Measurements from ENCODE around the gene SFSWAP.

Gene SFSWAP

DNA sequence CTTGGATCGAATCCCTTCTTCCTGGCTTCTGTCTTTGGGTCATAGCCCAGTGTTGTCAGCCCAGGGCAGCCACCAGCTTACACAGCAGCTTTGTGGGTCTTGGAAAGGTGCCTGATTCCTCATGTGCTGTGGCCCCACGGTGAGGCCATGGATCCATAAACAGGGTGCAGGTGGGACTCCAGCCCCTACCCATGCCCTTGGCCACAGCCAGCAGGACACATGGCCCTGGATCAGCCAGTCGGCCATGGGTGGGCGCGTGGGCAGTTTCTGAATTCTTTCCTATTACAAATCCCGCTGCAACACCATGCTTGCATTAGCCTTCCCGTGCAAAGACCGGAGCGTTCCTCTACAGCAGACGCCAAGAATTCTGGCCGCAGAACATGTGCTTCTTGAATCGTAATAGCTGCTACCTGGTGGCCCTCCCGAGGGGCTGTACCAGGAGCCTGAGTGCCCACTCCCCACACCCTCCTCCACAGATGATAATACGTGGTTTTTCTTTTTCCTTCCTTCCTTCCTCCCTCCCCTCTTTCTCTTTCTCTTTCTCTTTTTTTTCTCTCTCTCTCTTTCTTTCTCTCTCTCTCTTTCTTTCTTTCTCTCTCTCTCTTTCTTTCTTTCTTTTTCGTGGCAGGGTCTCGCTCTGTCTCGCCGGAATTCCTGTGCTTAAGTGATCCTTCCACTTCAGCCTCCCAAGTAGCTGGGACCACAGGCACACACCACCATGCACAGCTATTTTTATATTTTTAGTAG, 114.4 kb downstream of the SFSWAP start:
- DNase-seq: no peak

DNA sequence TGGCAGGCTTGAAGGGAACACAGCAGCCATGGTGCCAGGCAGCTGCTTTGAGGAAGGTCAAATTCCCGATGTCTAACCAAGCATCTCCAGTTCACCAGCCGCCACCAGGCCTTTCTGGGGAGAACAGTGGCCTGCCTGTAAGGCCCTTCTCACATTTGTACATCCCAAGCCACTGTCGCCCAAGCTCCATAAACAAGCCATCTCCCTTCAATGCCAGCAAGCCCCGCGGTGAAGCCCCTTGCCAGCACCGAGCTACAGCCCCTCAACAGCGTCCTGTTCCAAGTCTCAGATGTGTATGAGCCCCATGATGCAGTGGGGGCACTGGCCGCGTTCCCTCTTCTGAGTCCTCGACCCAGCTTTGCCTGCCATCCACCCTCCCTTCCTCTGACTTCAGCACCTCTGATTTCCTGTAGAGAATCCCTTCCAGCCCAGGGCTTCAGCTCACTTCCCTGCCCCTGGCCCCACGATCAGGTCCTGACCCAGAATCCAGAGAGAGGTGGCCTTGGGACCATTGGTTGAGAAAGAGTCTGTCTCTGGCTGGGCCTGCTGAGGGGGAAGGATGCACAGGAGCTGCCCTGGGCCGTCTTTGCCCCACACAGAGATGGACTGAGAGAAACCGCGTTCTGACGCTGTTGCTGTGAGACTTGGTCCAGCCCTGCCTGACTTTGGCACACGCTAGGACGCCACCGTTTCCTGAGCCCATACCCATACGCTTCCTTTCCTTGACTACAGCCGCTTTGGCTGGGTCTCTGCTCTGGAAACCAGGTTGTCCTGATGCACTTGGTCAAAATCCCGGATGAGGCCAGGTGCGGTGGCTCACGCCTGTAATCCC, 115.4 kb downstream of the SFSWAP start:
- no peak for DNase-seq

- peak; percentile 41 for DNase-seq
Observed at GRCh38 chr12:131827961-131828534, 117.2 kb downstream of the SFSWAP start, which contains the start of gene MMP17. MMP17 (plus strand) TSS chr12:131828393; CDS start chr12:131828495, 102 bp downstream.

DNA sequence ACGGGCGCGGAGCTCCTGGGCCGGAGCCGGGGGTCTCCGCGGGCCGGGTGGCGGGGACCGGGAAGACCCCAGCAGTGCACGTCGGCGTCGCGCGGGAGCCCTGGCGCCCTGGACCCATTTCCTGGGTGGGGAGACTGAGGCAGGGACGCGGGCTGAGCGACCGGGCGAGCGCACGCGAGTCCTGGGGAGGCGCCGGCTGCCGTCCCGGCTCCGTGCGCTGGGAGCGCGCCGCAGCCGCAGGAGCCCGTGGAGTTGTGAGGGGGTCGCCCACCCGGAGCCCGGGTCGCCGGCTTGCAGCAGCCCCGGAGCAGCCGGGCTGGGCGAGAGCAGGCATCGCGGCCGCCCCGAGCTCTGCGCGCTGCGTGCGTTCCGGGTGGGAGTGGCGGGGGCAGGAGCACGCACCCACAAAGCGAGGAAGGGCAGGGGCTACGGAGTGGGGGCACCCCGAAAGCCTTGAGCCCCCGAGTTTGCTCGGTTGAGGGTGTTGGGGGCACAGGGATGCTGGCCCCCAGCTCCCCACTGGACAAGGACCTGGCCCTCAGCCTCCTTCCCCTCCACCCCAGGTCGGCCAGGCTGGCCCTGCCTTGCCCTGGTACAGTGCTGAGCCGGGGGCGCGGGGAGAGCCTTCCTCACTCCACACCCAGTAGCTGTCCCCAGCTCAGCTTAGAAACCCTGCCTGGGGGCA, 117.9 kb downstream of the SFSWAP start:
- peak; percentile 15 for DNase-seq

DNA sequence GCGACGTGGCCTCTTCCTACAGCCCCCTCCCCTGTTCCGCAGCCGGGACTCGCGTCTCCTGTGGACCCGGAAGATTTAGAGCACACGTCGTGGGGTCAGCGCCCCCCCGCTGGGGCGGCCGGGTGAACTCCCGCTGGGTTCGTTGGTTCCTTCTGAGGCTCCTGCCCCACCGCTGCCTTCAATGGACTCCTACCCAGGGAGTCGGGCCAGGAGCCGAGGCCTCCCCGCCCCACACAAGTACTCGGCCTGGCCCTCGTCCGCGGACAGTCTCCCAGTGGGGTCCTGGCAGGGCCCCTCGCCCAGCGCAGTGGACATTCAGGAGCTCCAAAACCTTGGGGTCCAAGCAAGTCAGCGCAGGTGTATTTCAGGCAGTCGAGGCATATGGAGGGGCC, 118.5 kb downstream of the SFSWAP start:
- DNase-seq: no peak

- no peak for DNase-seq
Observed at GRCh38 chr12:131829791-131830334, 119.0 kb downstream of the SFSWAP start.

- peak; percentile 25 for DNase-seq
Observed at GRCh38 chr12:131830335-131830913, 119.5 kb downstream of the SFSWAP start.

GRCh38 chr12:131830914-131831571, 120.2 kb downstream of the SFSWAP start:
- peak; percentile 43 for DNase-seq

GRCh38 chr12:131831635-131832041, 120.7 kb downstream of the SFSWAP start:
- DNase-seq: no peak

DNA sequence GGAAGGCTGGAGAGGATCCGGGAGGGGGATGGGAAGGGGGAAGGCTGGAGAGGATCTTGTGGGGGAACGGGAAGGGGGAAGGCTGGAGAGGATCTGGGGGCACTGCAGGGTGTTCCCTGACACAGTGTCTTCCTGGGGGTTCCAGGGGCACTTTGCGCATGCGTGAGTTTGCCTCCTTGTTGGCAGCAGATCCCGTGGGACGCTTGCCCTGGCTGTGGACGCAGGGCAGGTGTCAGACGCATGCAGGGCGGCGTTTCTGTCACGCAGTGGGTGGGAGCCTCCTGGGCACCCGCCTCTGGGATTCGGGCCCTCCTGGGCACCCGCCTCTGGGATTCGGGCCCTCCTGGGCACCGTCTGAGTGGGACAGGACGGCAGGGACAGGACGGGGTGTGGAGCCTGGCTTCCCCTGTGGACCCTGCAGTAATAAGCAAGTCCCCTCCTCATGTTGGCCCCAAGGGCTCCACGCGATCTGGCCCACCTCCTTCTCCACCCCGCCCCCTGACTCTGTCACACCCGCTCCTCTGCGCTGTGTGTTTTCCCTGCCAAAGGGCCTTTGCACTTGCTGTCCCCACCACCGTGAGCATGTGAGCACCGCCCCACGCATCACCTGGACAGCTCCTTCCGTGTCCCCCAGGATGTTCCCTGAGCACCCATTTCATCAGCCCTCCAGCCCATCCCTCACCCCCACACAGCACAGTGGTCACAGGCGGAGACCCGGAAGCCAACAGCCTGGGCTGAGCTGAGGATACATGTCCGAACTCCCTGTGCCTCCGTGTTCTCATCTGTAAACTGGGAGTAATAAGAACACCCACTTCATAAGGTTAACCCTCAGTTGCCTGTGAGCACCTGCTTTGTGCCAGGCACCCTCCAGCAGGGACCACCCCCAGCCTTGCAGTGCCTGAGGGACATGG, 121.7 kb downstream of the SFSWAP start:
- no peak for DNase-seq

- no peak for DNase-seq
Observed at GRCh38 chr12:131833288-131833895, 122.5 kb downstream of the SFSWAP start.

DNA sequence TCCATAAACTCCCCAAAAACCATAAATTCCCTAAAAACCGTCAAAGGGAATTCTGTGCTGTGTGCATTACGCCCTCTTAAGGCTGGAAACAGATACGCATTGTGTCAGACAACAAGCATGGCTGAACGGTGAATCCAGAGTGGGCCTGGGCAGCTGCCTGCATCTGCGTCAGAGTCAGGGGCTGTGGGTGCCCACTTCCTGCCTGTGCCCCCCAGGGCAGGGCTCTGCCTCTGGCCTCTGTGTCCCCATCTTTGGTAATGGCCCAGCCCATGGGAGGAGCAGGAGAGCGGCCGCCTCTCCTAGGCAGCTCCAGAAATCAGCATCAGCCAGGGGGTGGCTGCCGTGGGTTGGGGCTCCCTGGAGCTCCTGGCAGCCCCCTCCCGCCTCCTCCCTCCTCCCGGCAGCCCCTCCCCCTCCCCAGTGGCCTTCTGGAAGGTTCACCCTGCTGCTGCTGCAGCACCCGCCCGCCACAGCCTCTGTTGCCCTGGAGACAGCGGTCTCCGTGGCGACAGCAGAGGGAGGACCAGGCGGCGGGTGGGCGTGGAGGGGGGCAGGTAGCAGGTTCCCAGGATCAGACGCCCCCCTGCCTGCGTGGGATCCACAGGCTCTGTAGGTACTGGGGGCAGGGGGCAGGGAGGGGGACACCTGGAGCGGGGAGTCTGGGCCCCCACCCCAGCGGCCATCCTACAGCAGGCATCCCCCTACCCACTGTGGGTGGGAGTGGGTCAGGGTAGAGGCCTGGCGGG, 123.2 kb downstream of the SFSWAP start:
- DNase-seq: no peak

DNA sequence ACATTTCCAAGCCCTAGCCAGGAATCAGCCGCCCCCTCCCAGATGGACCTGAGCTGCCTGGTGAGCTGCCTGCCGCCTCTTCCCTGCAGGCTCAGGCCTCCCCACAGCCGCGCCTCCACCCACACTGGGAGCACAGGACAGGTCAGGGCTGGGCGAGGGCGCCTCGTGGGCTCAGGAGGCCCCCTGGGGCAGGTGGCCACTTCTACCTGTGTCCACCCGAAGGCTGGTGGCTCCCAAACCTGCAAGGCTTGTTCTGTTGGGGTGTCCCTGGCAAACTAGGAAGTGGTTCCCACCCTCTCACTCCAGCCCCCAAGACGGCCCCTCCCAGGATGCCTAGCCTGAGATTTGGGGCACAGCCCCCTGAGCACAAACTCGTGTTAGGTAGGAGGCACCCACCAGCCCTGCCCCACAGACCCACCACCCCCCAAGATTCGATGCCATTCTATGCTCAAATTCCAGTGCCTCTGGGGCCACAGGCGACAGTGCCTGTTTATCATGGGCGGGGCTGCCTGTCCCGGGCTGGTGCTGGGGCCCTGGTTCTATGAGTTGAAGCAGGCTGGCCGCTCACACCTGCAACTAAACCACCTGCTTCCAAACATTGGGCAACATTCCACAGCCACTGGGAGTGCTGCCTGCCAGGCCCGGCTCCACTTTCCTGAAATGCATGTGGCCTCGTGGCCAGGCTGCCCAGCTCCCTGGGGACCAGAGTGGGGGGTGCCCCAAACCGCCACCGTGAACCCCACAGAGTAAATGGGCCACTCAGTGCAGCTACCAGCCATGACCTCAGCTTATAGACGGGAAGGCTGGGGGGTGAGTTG, 124.1 kb downstream of the SFSWAP start:
- no peak for DNase-seq

DNA sequence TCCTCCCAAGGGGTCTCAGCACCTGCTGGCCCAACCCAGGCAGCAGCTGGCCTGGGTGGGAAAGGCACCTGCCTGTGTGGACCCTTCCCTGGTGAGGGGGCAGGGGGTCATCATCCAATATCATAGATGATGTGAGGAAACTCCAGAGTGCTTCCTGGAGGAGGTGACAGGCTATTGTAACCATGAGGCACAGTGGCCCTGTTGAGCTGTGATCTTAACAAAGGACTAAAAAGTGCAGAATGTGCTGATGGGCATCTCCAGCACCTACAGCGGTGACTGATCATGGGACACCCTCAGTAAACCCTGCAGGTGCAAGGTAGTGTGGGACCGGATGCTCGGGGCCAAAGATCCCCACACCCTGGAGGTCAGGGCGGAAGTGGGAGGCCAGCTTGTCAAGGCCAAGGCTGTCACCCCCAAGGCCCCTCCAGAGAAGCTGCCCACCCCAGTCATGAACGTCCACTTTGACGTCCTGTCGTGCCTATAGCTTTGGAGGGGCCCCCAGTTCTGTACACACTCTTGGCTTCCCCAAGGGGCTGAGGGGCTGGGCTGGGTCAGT, 124.8 kb downstream of the SFSWAP start:
- DNase-seq: no peak

GRCh38 chr12:131836193-131836592, 125.3 kb downstream of the SFSWAP start:
- DNase-seq: no peak

DNA sequence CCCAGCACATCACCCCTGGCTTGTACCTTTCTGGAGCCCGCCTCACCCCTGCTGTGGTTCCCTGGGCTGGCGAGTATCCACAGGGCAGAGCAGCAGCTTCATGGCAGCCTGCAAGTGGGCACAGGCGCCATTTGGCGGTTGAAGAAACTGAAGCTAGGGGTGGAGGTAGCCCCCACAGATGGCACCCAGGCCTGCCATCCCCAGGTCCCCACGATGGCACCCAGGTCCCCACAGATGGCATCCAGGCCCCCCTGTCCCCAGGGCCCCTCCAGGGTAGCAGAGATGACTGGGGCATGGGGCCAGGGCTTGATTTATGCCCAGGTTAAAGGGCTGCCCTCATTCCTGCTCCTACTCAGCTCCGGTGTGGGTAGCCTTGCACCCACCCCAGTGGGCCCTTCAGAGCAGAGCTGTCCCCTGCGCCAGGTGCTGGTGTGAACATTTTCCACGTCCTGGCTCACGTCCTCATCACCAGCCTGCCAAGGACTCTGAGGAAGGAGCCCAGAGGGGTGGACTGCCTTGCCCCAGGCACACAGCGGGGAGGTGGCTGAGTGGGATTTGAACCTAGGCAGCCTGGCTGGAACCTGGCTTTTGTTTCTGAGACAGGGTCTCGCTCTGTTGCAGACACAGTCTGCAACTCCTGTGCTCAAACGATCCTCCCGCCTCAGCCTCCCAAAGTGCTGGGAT, 126.0 kb downstream of the SFSWAP start:
- no peak for DNase-seq

- no peak for DNase-seq
Observed at GRCh38 chr12:131840643-131841416, 129.9 kb downstream of the SFSWAP start.
